ENCODE results near the gene UMPS. TPM values are rescaled to one million over a fixed set of nuclear protein-coding genes. Genes with fewer than 3 reads are reported as not detected.

Gene UMPS
- total RNA-seq, 1 experiment from 2014 or later, result 118 TPM

GRCh38 chr3:124776856-124777255, 46.6 kb downstream of the UMPS start:
- Histone ChIP-seq H3K27ac (ENCODE audit: low read depth, low read length, poor library complexity, severe bottlenecking) (peak overlapping the region; percentile 65), H3K4me3 (ENCODE audit: low read depth, low read length, poor library complexity, severe bottlenecking) (no peak overlapping the region), H3K27me3 (replicated peaks; ENCODE audit: insufficient read depth, low read depth, low read length, poor library complexity) (no peaks in the 10 kb centered on the region), H3K9me3 (ENCODE audit: low read depth, low read length, poor library complexity, severe bottlenecking) (no peaks in the 10 kb centered on the region), H3K4me1 (ENCODE audit: insufficient read depth, low read length, poor library complexity, severe bottlenecking) (peaks cover 75% of the 10 kb centered on the region), H3K36me3 (ENCODE audit: insufficient read depth, low read length, poor library complexity, severe bottlenecking) (peaks cover 7% of the 10 kb centered on the region)
- no peak for DNase-seq (ENCODE audit: low spot score)
- POLR2A ChIA-PET (ENCODE audit: low non-redundant PET), result no interaction called here
- no TSS peak for BruUV-seq (replicated peaks)
- CTCF ChIA-PET, result no interaction called here
- intact Hi-C loops (cut with micrococcal nuclease; ENCODE audit: unreplicated experiment), result no loop called here
- TF ChIP-seq CTCF (conservative IDR thresholded peaks at IDR 0.05; ENCODE audit: low read depth, low read length) (no peak), EZH2 (IDR thresholded peaks at IDR 0.05; ENCODE audit: borderline replicate concordance, low read depth, low read length, poor library complexity, severe bottlenecking) (no peak)

- CTCF ChIA-PET, result interaction anchor here (0.7 kb wide), 1 partner anchor 17 kb away, joined by 3 read pairs; no protein-coding TSS in a partner anchor
- Histone ChIP-seq H3K4me1 (ENCODE audit: insufficient read depth, low read length, poor library complexity, severe bottlenecking) (peaks cover 70% of the 10 kb centered on the region), H3K27ac (ENCODE audit: low read depth, low read length, poor library complexity, severe bottlenecking) (peak overlapping the region; percentile 65), H3K36me3 (ENCODE audit: insufficient read depth, low read length, poor library complexity, severe bottlenecking) (peaks cover 7% of the 10 kb centered on the region), H3K4me3 (ENCODE audit: low read depth, low read length, poor library complexity, severe bottlenecking) (no peak overlapping the region), H3K27me3 (replicated peaks; ENCODE audit: insufficient read depth, low read depth, low read length, poor library complexity) (no peaks in the 10 kb centered on the region), H3K9me3 (ENCODE audit: low read depth, low read length, poor library complexity, severe bottlenecking) (no peaks in the 10 kb centered on the region)
- no TSS peak for BruUV-seq (replicated peaks)
- intact Hi-C loops (cut with micrococcal nuclease; ENCODE audit: unreplicated experiment), result no loop called here
- peak; percentile 73 for DNase-seq (ENCODE audit: low spot score)
- POLR2A ChIA-PET (ENCODE audit: low non-redundant PET), result no interaction called here
- TF ChIP-seq CTCF (conservative IDR thresholded peaks at IDR 0.05; ENCODE audit: low read depth, low read length), result no peak
- no peak for TF ChIP-seq EZH2 (IDR thresholded peaks at IDR 0.05; ENCODE audit: borderline replicate concordance, low read depth, low read length, poor library complexity, severe bottlenecking)
These were observed 47.7 kb downstream of the UMPS start for GRCh38 chr3:124777762-124778470.

GRCh38 chr3:124779116-124779515, 48.9 kb downstream of the UMPS start:
- no peak for DNase-seq (ENCODE audit: low spot score)
- BruUV-seq (replicated peaks), result no TSS peak
- Histone ChIP-seq H3K27ac (ENCODE audit: low read depth, low read length, poor library complexity, severe bottlenecking) (peak overlapping the region; percentile 49), H3K4me3 (ENCODE audit: low read depth, low read length, poor library complexity, severe bottlenecking) (no peak overlapping the region), H3K27me3 (replicated peaks; ENCODE audit: insufficient read depth, low read depth, low read length, poor library complexity) (no peaks in the 10 kb centered on the region), H3K36me3 (ENCODE audit: insufficient read depth, low read length, poor library complexity, severe bottlenecking) (no peaks in the 10 kb centered on the region), H3K4me1 (ENCODE audit: insufficient read depth, low read length, poor library complexity, severe bottlenecking) (peaks cover 58% of the 10 kb centered on the region), H3K9me3 (ENCODE audit: low read depth, low read length, poor library complexity, severe bottlenecking) (no peaks in the 10 kb centered on the region)
- intact Hi-C loops (cut with micrococcal nuclease; ENCODE audit: unreplicated experiment), result no loop called here
- CTCF ChIA-PET, result no interaction called here
- POLR2A ChIA-PET (ENCODE audit: low non-redundant PET), result no interaction called here
- TF ChIP-seq EZH2 (IDR thresholded peaks at IDR 0.05; ENCODE audit: borderline replicate concordance, low read depth, low read length, poor library complexity, severe bottlenecking) (no peak), CTCF (conservative IDR thresholded peaks at IDR 0.05; ENCODE audit: low read depth, low read length) (no peak)
